ENCODE data around the gene CNPY4.

CNPY4 gene

GRCh38 chr7:100166970-100167911, 47.8 kb downstream of the CNPY4 start:
- DNase-seq (ENCODE audit: low read depth in 2 of 2), result no peak

GRCh38 chr7:100167912-100168323, 48.5 kb downstream of the CNPY4 start:
- DNase-seq (ENCODE audit: low read depth in 2 of 2), result no peak

- DNase-seq (ENCODE audit: low read depth in 2 of 2), result no peak
Measured at GRCh38 chr7:100169147-100169850, 49.9 kb downstream of the CNPY4 start.

- DNase-seq (ENCODE audit: low read depth in 2 of 2), result no peak
Measured at GRCh38 chr7:100170101-100170897, 50.9 kb downstream of the CNPY4 start.

GRCh38 chr7:100171087-100171681, 51.8 kb downstream of the CNPY4 start:
- DNase-seq (ENCODE audit: low read depth in 2 of 2), result peak in 1 of 2 donors; percentile 31

GRCh38 chr7:100171840-100172239, 52.4 kb downstream of the CNPY4 start:
- DNase-seq (ENCODE audit: low read depth in 2 of 2), result no peak

- no peak for DNase-seq (ENCODE audit: low read depth in 2 of 2)
Measured at GRCh38 chr7:100173806-100174495, 54.5 kb downstream of the CNPY4 start.

- DNase-seq (ENCODE audit: low read depth in 2 of 2), result no peak
Measured at GRCh38 chr7:100174582-100174981, 55.1 kb downstream of the CNPY4 start.

All from stimulated activated CD8-positive, alpha-beta memory T cell treated with anti-CD3 and anti-CD28 coated beads, Interleukin-7, amount 100 ng/mL, for 4 hours (primary cell).